Thyroid gland (tissue), 4 donors: ENCODE data around the gene MYH14. TPM values are rescaled to one million over a fixed set of nuclear protein-coding genes. Genes with fewer than 3 reads are reported as not detected.

ENCODE experiments used
- DNase-seq, 2 donors: peaks; one replicate each; pipeline ENCODE4 v3.0.0-alpha.2; 2019
- H3K27ac ChIP-seq, 3 donors: fragments of 200-600 bp; sonication (generic); 1 replicate in 2 of 3; 2 replicates in 1 of 3; pipeline ENCODE4 v1.5.1; 2016 to 2019; ENCODE audit warnings: mild to moderate bottlenecking in 1 of 3, moderate library complexity in 1 of 3
- H3K27me3 ChIP-seq: fragments of 200-600 bp; sonication (generic); one replicate; pipeline ENCODE4 v1.5.1; 2019
- H3K36me3 ChIP-seq, 2 donors: fragments of 200-600 bp; sonication (generic); one replicate each; pipeline ENCODE4 v1.5.1; 2016 to 2019
- H3K4me1 ChIP-seq, 2 donors: fragments of 200-600 bp; sonication (generic); one replicate each; pipeline ENCODE4 v1.5.1; 2017 to 2019
- H3K4me3 ChIP-seq, 3 donors: fragments of 200-600 bp; sonication (generic); replicated peaks in 1 of 3; 1 replicate in 2 of 3; 2 replicates in 1 of 3; pipeline ENCODE4 v1.5.1; 2016; ENCODE audit warnings: mild to moderate bottlenecking in 1 of 3
- H3K9me3 ChIP-seq: fragments of 200-600 bp; sonication (generic); one replicate; pipeline ENCODE4 v1.5.1; 2017
- CTCF ChIP-seq, 6 experiments: fragments of 200-600 bp in 3 of 6; fragments of 450-650 bp in 3 of 6; sonication (generic) in 3 of 6; IDR thresholded peaks; one replicate each; pipeline ENCODE4 v1.5.1; 2016 to 2019; ENCODE audit warnings: antibody characterized with exemption in 6 of 6, mild to moderate bottlenecking in 2 of 6, inconsistent platforms in 1 of 6, moderate library complexity in 1 of 6
- POLR2A ChIP-seq, 2 donors: fragments of 450-650 bp; IDR thresholded peaks; one replicate each; pipeline ENCODE4 v1.6.1; 2017; ENCODE audit warnings: antibody characterized with exemption in 2 of 2, mild to moderate bottlenecking in 2 of 2, moderate library complexity in 1 of 2
- WGBS, 2 donors: methylation state at CpG; one replicate each; pipeline ENCODE4 v1.1.5; 2017; 5-methylcytosine and 5-hydroxymethylcytosine counted together
- intact Hi-C: fragments of 100-400 bp; cut with DNase I; formaldehyde crosslinking; loops from one replicate; pipeline ENCODE4 v1.15.1; 2023
- total RNA-seq, 4 donors: library from RNA; depleted of rRNA; stranded (reverse); fragments of >200 nt; gene quantifications; one replicate each; pipeline ENCODE4 v1.2.3, GENCODE V29; 2016

MYH14 gene
- total RNA-seq, 4 donors from 2014 or later = 130 to 361 (median 183) TPM

GRCh38 chr19:50276370-50277063 lies 73.1 kb downstream of the MYH14 start:
- 85 to 91% methylated on average over 13 to 15 of the region's 15 CpGs for WGBS, 2 donors
- intact Hi-C loops = no loop called here
- no peak for TF ChIP-seq CTCF (IDR thresholded peaks at IDR 0.05)
- TF ChIP-seq POLR2A (IDR thresholded peaks at IDR 0.05) = no peak
- peaks cover 50 to 57% of the 10 kb centered on the region in 2 donors for H3K36me3 ChIP-seq
- H3K27ac ChIP-seq = no peak overlapping the region
- H3K27me3 ChIP-seq = no peaks in the 10 kb centered on the region
- DNase-seq = no peak
- H3K4me1 ChIP-seq = no peaks in the 10 kb centered on the region
- no peak overlapping the region for H3K4me3 ChIP-seq
- H3K9me3 ChIP-seq = no peaks in the 10 kb centered on the region

- no peaks in the 10 kb centered on the region for H3K27me3 ChIP-seq
- intact Hi-C loops = no loop called here
- H3K36me3 ChIP-seq = peaks cover 50 to 55% of the 10 kb centered on the region in 2 donors
Observed at GRCh38 chr19:50277966-50278580, 74.7 kb downstream of the MYH14 start.

GRCh38 chr19:50280074-50280473 lies 76.7 kb downstream of the MYH14 start:
- no peaks in the 10 kb centered on the region for H3K27me3 ChIP-seq
- 93 to 94% methylated on average over 14 of the region's 14 CpGs for WGBS, 2 donors
- no peak overlapping the region for H3K4me3 ChIP-seq
- TF ChIP-seq CTCF (IDR thresholded peaks at IDR 0.05) (no peak), POLR2A (IDR thresholded peaks at IDR 0.05) (no peak)
- no peak for DNase-seq
- no peak overlapping the region for H3K27ac ChIP-seq
- no peaks in the 10 kb centered on the region for H3K4me1 ChIP-seq
- H3K9me3 ChIP-seq = no peaks in the 10 kb centered on the region
- peaks cover 46 to 48% of the 10 kb centered on the region in 2 donors for H3K36me3 ChIP-seq
- intact Hi-C loops = no loop called here

More at GRCh38 chr19:50277966-50278580, 74.7 kb downstream of the MYH14 start:
- WGBS, 2 donors = 94 to 95% methylated on average over 11 to 14 of the region's 14 CpGs
- no peak for DNase-seq
- Histone ChIP-seq H3K9me3 (no peaks in the 10 kb centered on the region), H3K4me1 (no peaks in the 10 kb centered on the region), H3K27ac (no peak overlapping the region), H3K4me3 (no peak overlapping the region)
- TF ChIP-seq POLR2A (IDR thresholded peaks at IDR 0.05) = no peak
- TF ChIP-seq CTCF (IDR thresholded peaks at IDR 0.05) = no peak

- Histone ChIP-seq H3K27ac (no peak overlapping the region), H3K9me3 (no peaks in the 10 kb centered on the region), H3K4me3 (no peak overlapping the region), H3K36me3 (peaks cover 48 to 55% of the 10 kb centered on the region in 2 donors), H3K27me3 (no peaks in the 10 kb centered on the region), H3K4me1 (no peaks in the 10 kb centered on the region)
- intact Hi-C loops = no loop called here
- DNase-seq = no peak
- TF ChIP-seq POLR2A (IDR thresholded peaks at IDR 0.05) (no peak), CTCF (IDR thresholded peaks at IDR 0.05) (no peak)
- WGBS, 2 donors = 79 to 91% methylated on average over 3 of the region's 3 CpGs
Observed at GRCh38 chr19:50280983-50281382, 77.6 kb downstream of the MYH14 start.

GRCh38 chr19:50281491-50281890 lies 78.1 kb downstream of the MYH14 start:
- TF ChIP-seq CTCF (IDR thresholded peaks at IDR 0.05) (no peak), POLR2A (IDR thresholded peaks at IDR 0.05) (no peak)
- H3K36me3 ChIP-seq = peaks cover 46 to 60% of the 10 kb centered on the region in 2 donors
- H3K27ac ChIP-seq = no peak overlapping the region
- H3K9me3 ChIP-seq = no peaks in the 10 kb centered on the region
- no peak for DNase-seq
- no peak overlapping the region for H3K4me3 ChIP-seq
- intact Hi-C loops = no loop called here
- H3K4me1 ChIP-seq = no peaks in the 10 kb centered on the region
- WGBS, 2 donors = 94 to 96% methylated on average over 7 to 13 of the region's 22 CpGs
- no peaks in the 10 kb centered on the region for H3K27me3 ChIP-seq
